ENCODE data around the gene DNMT3A. TPM values are rescaled to one million over a fixed set of nuclear protein-coding genes. Genes with fewer than 3 reads are reported as not detected.

The DNMT3A gene
- total and polyA plus RNA-seq, 2 donors (not counting 1 experiment from before 2014, with no cell fraction given): 8.9 to 24.5 TPM

DNA sequence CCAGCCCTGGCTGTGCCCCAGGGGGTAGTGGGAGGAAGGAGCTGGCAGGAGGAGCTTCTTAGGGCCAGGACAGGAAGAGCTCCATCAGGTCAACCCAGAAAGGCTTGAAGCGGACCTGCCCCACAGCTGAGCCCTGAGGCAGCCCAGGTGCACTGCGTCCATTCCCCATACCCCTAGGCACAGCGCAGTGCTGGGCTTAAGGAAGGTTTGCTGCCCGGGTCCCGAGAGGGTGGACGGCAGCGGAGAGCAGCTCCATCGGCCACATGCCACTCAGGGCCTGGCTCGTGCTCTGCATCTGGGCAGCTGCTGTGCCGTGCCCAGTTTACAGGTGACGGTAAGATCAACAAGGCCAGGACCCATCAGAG, 26.4 kb downstream of the DNMT3A start:
- H3K4me1 ChIP-seq (ENCODE audit: control insufficient read depth in 2 of 2, insufficient read depth in 2 of 2, low read length in 2 of 2): peaks cover 32% of the 10 kb centered on the region in 2 donors
- no peak overlapping the region for H3K9ac ChIP-seq (ENCODE audit: low read length)
- H3K27ac ChIP-seq (ENCODE audit: low read length in 2 of 2): no peak overlapping the region
- WGBS (ENCODE audit: insufficient coverage): 96% methylated on average over 11 of the region's 11 CpGs
- H3K36me3 ChIP-seq (replicated peaks in 1 of 2; ENCODE audit: control extremely low read depth in 1 of 2, control insufficient read depth in 1 of 2, extremely low read depth in 1 of 2, insufficient read depth in 2 of 2, low read length in 1 of 2): peaks cover 0 to 19% of the 10 kb centered on the region in 2 experiments
- H4K20me1 ChIP-seq (ENCODE audit: control insufficient read depth, insufficient read depth, low read length, poor library complexity, severe bottlenecking): peaks cover 59% of the 10 kb centered on the region
- Mint-ChIP-seq H3K4me3 (no peak overlapping the region), H3K4me1 (peaks cover 41% of the 10 kb centered on the region), H3K27me3 (no peaks in the 10 kb centered on the region), H3K9me3 (ENCODE audit: insufficient read depth) (no peaks in the 10 kb centered on the region), H3K27ac (no peak overlapping the region)
- H3K79me2 ChIP-seq (ENCODE audit: control insufficient read depth, insufficient read depth, low read length): peaks cover 51% of the 10 kb centered on the region
- H3K27me3 ChIP-seq (replicated peaks in 1 of 4; ENCODE audit: control extremely low read depth in 1 of 4, control insufficient read depth in 3 of 4, insufficient read depth in 4 of 4, low read length in 3 of 4): peaks cover 0 to 6% (median 0%) of the 10 kb centered on the region in 4 experiments
- intact Hi-C loops (cut with micrococcal nuclease): no loop called here
- ChIA-PET POLR2A (interaction anchor here (1.5 kb wide), 1 partner anchor 14 kb away, joined by 6 read pairs; no protein-coding TSS in a partner anchor), CTCF (interaction anchor here (0.5 to 3.0 kb wide), 3 partner anchors 38 to 67 kb away, joined by 3 to 11 read pairs (median 6); no protein-coding TSS in a partner anchor)
- H3K4me2 ChIP-seq (replicated peaks; ENCODE audit: low read depth, low read length, poor library complexity, severe bottlenecking): peak overlapping the region; percentile 41
- DNase-seq (no peak), ATAC-seq (ENCODE audit: low read depth) (no peak)
- no peak overlapping the region for H2AFZ ChIP-seq (ENCODE audit: insufficient read depth, low read depth, low read length, poor library complexity, severe bottlenecking)
- no peaks in the 10 kb centered on the region for H3K9me3 ChIP-seq (ENCODE audit: control extremely low read depth in 1 of 3, control insufficient read depth in 2 of 3, insufficient read depth in 1 of 3, low read length in 2 of 3)
- no peak overlapping the region for H3K4me3 ChIP-seq (ENCODE audit: control extremely low read depth in 1 of 5, extremely low read depth in 1 of 5, insufficient read depth in 1 of 5, low read depth in 2 of 5, low read length in 4 of 5)
- no peak for TF ChIP-seq EZH2 (IDR thresholded peaks at IDR 0.05; ENCODE audit: borderline replicate concordance, insufficient read depth, low read depth, low read length, poor library complexity, severe bottlenecking)
- TF ChIP-seq, protein P1, sequence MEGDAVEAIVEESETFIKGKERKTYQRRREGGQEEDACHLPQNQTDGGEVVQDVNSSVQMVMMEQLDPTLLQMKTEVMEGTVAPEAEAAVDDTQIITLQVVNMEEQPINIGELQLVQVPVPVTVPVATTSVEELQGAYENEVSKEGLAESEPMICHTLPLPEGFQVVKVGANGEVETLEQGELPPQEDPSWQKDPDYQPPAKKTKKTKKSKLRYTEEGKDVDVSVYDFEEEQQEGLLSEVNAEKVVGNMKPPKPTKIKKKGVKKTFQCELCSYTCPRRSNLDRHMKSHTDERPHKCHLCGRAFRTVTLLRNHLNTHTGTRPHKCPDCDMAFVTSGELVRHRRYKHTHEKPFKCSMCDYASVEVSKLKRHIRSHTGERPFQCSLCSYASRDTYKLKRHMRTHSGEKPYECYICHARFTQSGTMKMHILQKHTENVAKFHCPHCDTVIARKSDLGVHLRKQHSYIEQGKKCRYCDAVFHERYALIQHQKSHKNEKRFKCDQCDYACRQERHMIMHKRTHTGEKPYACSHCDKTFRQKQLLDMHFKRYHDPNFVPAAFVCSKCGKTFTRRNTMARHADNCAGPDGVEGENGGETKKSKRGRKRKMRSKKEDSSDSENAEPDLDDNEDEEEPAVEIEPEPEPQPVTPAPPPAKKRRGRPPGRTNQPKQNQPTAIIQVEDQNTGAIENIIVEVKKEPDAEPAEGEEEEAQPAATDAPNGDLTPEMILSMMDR (IDR thresholded peaks at IDR 0.05): no peak

DNA sequence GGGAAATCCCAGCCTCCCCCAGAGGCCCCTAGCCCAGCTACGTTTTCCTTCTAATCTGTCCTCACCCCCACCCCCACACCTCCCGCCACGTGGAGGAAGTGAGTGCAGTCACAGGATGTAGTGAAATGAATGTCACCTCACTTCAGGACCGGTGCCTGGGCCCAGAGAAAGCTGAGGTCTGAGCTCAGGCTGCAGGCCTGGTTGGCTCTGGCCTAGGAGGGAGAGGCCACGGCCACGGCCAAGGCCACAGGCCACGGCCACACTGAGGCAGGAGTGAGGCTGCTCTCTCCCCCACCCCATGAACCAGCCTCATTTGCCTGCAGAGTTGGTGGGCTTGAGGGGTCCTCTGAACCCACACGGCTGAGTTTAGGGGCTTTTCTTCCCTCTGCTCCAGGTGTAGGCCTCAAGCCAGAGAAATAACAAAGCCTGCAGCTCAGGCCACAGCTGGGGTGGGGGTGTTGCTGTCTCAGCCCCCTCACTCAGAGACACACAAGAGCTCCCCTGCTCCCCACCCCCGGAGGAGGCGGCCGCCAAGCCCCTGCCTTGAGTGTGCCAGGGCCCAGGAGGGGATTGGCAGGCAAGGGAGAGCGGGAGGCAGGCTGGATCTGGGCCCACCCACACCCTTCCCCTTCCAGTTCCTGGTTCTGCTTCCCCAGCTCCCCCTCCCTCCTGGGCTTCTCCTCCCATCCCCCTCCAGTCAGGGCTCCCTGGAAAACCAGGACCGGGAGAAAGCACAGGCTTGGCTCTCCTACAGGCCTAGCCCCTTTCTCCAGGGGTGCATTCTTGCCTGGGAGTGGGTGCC, 27.0 kb downstream of the DNMT3A start:
- Histone ChIP-seq H3K79me2 (ENCODE audit: control insufficient read depth, insufficient read depth, low read length) (peaks cover 53% of the 10 kb centered on the region), H2AFZ (ENCODE audit: insufficient read depth, low read depth, low read length, poor library complexity, severe bottlenecking) (peak overlapping the region; percentile 45), H3K27me3 (replicated peaks in 1 of 4; ENCODE audit: control extremely low read depth in 1 of 4, control insufficient read depth in 3 of 4, insufficient read depth in 4 of 4, low read length in 3 of 4) (peaks cover 0 to 6% (median 0%) of the 10 kb centered on the region in 4 experiments), H3K36me3 (replicated peaks in 1 of 2; ENCODE audit: control extremely low read depth in 1 of 2, control insufficient read depth in 1 of 2, extremely low read depth in 1 of 2, insufficient read depth in 2 of 2, low read length in 1 of 2) (peaks cover 0 to 19% of the 10 kb centered on the region in 2 experiments), H3K9me3 (ENCODE audit: control extremely low read depth in 1 of 3, control insufficient read depth in 2 of 3, insufficient read depth in 1 of 3, low read length in 2 of 3) (no peaks in the 10 kb centered on the region), H3K4me2 (replicated peaks; ENCODE audit: low read depth, low read length, poor library complexity, severe bottlenecking) (peak overlapping the region; percentile 41), H3K27ac (ENCODE audit: low read length in 2 of 2) (no peak overlapping the region), H4K20me1 (ENCODE audit: control insufficient read depth, insufficient read depth, low read length, poor library complexity, severe bottlenecking) (peaks cover 54% of the 10 kb centered on the region), H3K4me1 (ENCODE audit: control insufficient read depth in 2 of 2, insufficient read depth in 2 of 2, low read length in 2 of 2) (peaks cover 26 to 28% of the 10 kb centered on the region in 2 donors), H3K4me3 (ENCODE audit: control extremely low read depth in 1 of 5, extremely low read depth in 1 of 5, insufficient read depth in 1 of 5, low read depth in 2 of 5, low read length in 4 of 5) (no peak overlapping the region), H3K9ac (ENCODE audit: low read length) (no peak overlapping the region)
- intact Hi-C loops (cut with micrococcal nuclease): no loop called here
- peak overlapping the region; percentile 41 for H3K27ac Mint-ChIP-seq
- DNase-seq: peak; percentile 40
- 40% methylated on average over 3 of the region's 13 CpGs for WGBS (ENCODE audit: insufficient coverage)
- peaks cover 36% of the 10 kb centered on the region for H3K4me1 Mint-ChIP-seq
- ATAC-seq (ENCODE audit: low read depth): peak; percentile 70
- POLR2A ChIA-PET: interaction anchor here (0.6 to 1.5 kb wide), 2 partner anchors 13 to 103 kb away, joined by 3 to 6 read pairs; no protein-coding TSS in a partner anchor
- peak overlapping the region; percentile 34 for H3K4me3 Mint-ChIP-seq
- H3K27me3 Mint-ChIP-seq: no peaks in the 10 kb centered on the region
- CTCF ChIA-PET: interaction anchor here (0.5 to 3.0 kb wide), 4 partner anchors 37 to 68 kb away, joined by 3 to 11 read pairs (median 5); no protein-coding TSS in a partner anchor
- no peaks in the 10 kb centered on the region for H3K9me3 Mint-ChIP-seq (ENCODE audit: insufficient read depth)
- no peak for TF ChIP-seq EZH2 (IDR thresholded peaks at IDR 0.05; ENCODE audit: borderline replicate concordance, insufficient read depth, low read depth, low read length, poor library complexity, severe bottlenecking)
- TF ChIP-seq, protein P1 (IDR thresholded peaks at IDR 0.05): no peak

All from B cell (primary cell).